DOHH2 (cell line): ENCODE measurements around the gene LRP8.
A peak's percentile ranks its signal among the peaks of the same experiment; 100 is the strongest.

ENCODE experiments used
- H3F3A ChIP-seq: fragments of 200-600 bp; sonication (generic), shearing (Covaris generic); 2 replicates; pipeline ENCODE4 v1.6.0; 2016; ENCODE audit warnings: antibody characterized with exemption, mild to moderate bottlenecking; ENCODE audit not compliant: control insufficient read depth, insufficient read depth
- H3K27ac ChIP-seq: fragments of 200-600 bp; sonication (generic); 2 replicates; pipeline ENCODE4 v1.5.1; 2014; ENCODE audit warnings: low read depth, mild to moderate bottlenecking, low read length, moderate library complexity
- H3K27me3 ChIP-seq: fragments of 200-600 bp; sonication (generic); 2 replicates; pipeline ENCODE4 v1.6.1; 2014; ENCODE audit warnings: mild to moderate bottlenecking, low read length, mixed read lengths; ENCODE audit not compliant: control insufficient read depth
- H3K36me3 ChIP-seq: fragments of 200-600 bp; sonication (generic); 2 replicates; pipeline ENCODE4 v1.6.1; 2014; ENCODE audit warnings: mild to moderate bottlenecking, low read length, moderate library complexity, mixed read lengths; ENCODE audit not compliant: control insufficient read depth
- H3K4me1 ChIP-seq: fragments of 200-600 bp; sonication (generic); 2 replicates; pipeline ENCODE4 v1.6.1; 2014; ENCODE audit warnings: mild to moderate bottlenecking, low read length, mixed read lengths; ENCODE audit not compliant: control insufficient read depth
- H3K4me2 ChIP-seq: fragments of 200-600 bp; sonication (generic); 2 replicates; pipeline ENCODE4 v1.6.0; 2014; ENCODE audit warnings: mild to moderate bottlenecking, low read length, moderate library complexity
- H3K4me3 ChIP-seq: fragments of 200-600 bp; sonication (generic); 2 replicates; pipeline ENCODE4 v1.5.1; 2014; ENCODE audit warnings: mild to moderate bottlenecking, low read length, mixed read lengths
- H3K79me2 ChIP-seq: fragments of 200-600 bp; sonication (generic); 2 replicates; pipeline ENCODE4 v1.6.1; 2014; ENCODE audit warnings: mild to moderate bottlenecking, low read length, mixed read lengths; ENCODE audit not compliant: control insufficient read depth
- H3K9me2 ChIP-seq: fragments of 200-600 bp; sonication (generic); replicated peaks from 2 replicates; pipeline ENCODE4 v1.6.1; 2014; ENCODE audit warnings: mild to moderate bottlenecking, low read length, mixed read lengths; ENCODE audit not compliant: control insufficient read depth
- H3K9me3 ChIP-seq: fragments of 200-600 bp; sonication (generic); 2 replicates; pipeline ENCODE4 v1.6.1; 2014; ENCODE audit warnings: antibody characterized with exemption, low read length, mixed read lengths; ENCODE audit not compliant: control insufficient read depth, insufficient read depth
- H4K20me1 ChIP-seq: fragments of 200-600 bp; sonication (generic); 2 replicates; pipeline ENCODE4 v1.6.0; 2014; ENCODE audit warnings: low read depth, mild to moderate bottlenecking, antibody characterized with exemption, low read length, moderate library complexity; ENCODE audit not compliant: control insufficient read depth, insufficient read depth
- CTCF ChIP-seq: fragments of 200-600 bp; sonication (generic); IDR thresholded peaks from one replicate; pipeline ENCODE4 v1.5.1; 2014; ENCODE audit warnings: antibody characterized with exemption, mild to moderate bottlenecking, low read depth, low read length; ENCODE audit not compliant: poor library complexity, severe bottlenecking
- EZH2phosphoT487 ChIP-seq: fragments of 200-600 bp; sonication (generic); IDR thresholded peaks from 2 replicates; pipeline ENCODE4 v1.6.1; 2017; ENCODE audit warnings: borderline replicate concordance, mild to moderate bottlenecking, antibody characterized with exemption, low read length, moderate library complexity, mixed read lengths

Gene LRP8

GRCh38 chr1:53242381-53242780, 85.5 kb downstream of the LRP8 start:
- H4K20me1 ChIP-seq, result peaks cover 6% of the 10 kb centered on the region; the same call in 1 of the 2 replicates
- no peak overlapping the region for H3K4me2 ChIP-seq
- H3K27me3 ChIP-seq, result no peaks in the 10 kb centered on the region
- H3K4me3 ChIP-seq, result no peak overlapping the region
- no peak overlapping the region for H3K27ac ChIP-seq
- no peaks in the 10 kb centered on the region for H3K9me2 ChIP-seq
- H3K36me3 ChIP-seq, result peaks cover 38% of the 10 kb centered on the region
- peaks cover 28% of the 10 kb centered on the region for H3K4me1 ChIP-seq
- peaks cover 14% of the 10 kb centered on the region for H3K79me2 ChIP-seq
- no peak for TF ChIP-seq EZH2phosphoT487
- no peak for TF ChIP-seq CTCF
- H3F3A ChIP-seq, result peaks cover 14% of the 10 kb centered on the region
- no peaks in the 10 kb centered on the region for H3K9me3 ChIP-seq

- Histone ChIP-seq H3K4me2 (no peak overlapping the region), H3K79me2 (peaks cover 19% of the 10 kb centered on the region), H3K27ac (no peak overlapping the region), H4K20me1 (peaks cover 6% of the 10 kb centered on the region; the same call in 1 of the 2 replicates), H3K4me1 (peaks cover 28% of the 10 kb centered on the region), H3K36me3 (peaks cover 33% of the 10 kb centered on the region), H3K27me3 (no peaks in the 10 kb centered on the region), H3K4me3 (no peak overlapping the region), H3K9me2 (no peaks in the 10 kb centered on the region), H3K9me3 (no peaks in the 10 kb centered on the region), H3F3A (peaks cover 14% of the 10 kb centered on the region)
- TF ChIP-seq CTCF (no peak), EZH2phosphoT487 (no peak)
Observed at GRCh38 chr1:53241828-53242227, 86.0 kb downstream of the LRP8 start.

- H4K20me1 ChIP-seq, result peaks cover 11% of the 10 kb centered on the region; the same call in 1 of the 2 replicates
- H3K27ac ChIP-seq, result 0 out of 2 replicates have a peak within 1 kb of the TSS, but pooled peaks have one; percentile 4
- peak within 1 kb of the TSS; percentile 100 for H3K4me3 ChIP-seq
- H3K4me1 ChIP-seq, result peaks cover 19% of the 10 kb centered on the region
- H3K27me3 ChIP-seq, result no peaks in the 10 kb centered on the region
- no peaks in the 10 kb centered on the region for H3K9me2 ChIP-seq
- TF ChIP-seq CTCF, result no peak
- no peak for TF ChIP-seq EZH2phosphoT487
- H3K36me3 ChIP-seq, result peaks cover 37% of the 10 kb centered on the region
- peak within 1 kb of the TSS; percentile 92 for H3K4me2 ChIP-seq
- H3K9me3 ChIP-seq, result no peaks in the 10 kb centered on the region
- peaks cover 16% of the 10 kb centered on the region for H3F3A ChIP-seq
- H3K79me2 ChIP-seq, result peaks cover 42% of the 10 kb centered on the region
Observed at GRCh38 chr1:53238197-53239155, 89.4 kb downstream of the LRP8 start, which contains the start of gene MAGOH. TSS of gene MAGOH (minus strand) at chr1:53238518. CDS start at chr1:53238448, 70 bp downstream.
